GM23248 (cell line): ENCODE results near the gene POLE2. TPM values are rescaled to one million over a fixed set of nuclear protein-coding genes. Genes with fewer than 3 reads are reported as not detected.
"Not testable (repeated sequence)": the region's sequence is repeated elsewhere in the genome, so short reads cannot be mapped to it uniquely, and the experiment has no call there.

Experiments
- DNase-seq: peaks from one replicate; pipeline ENCODE4 v3.0.0-alpha.2; 2015
- H2AFZ ChIP-seq: fragments of 200-600 bp; sonication (generic); 2 replicates; pipeline ENCODE4 v1.6.1; 2016; ENCODE audit warnings: antibody characterized with exemption
- H3F3A ChIP-seq: fragments of 200-600 bp; sonication (generic); 2 replicates; pipeline ENCODE4 v1.6.1; 2016; ENCODE audit warnings: mild to moderate bottlenecking, antibody characterized with exemption, mixed run types; ENCODE audit not compliant: insufficient read depth
- H3K27ac ChIP-seq: fragments of 200-600 bp; sonication (generic); 2 replicates; pipeline ENCODE4 v1.5.1; 2016; ENCODE audit warnings: mild to moderate bottlenecking
- H3K27me3 ChIP-seq: fragments of 200-600 bp; sonication (generic); replicated peaks from 2 replicates; pipeline ENCODE4 v1.6.1; 2016; ENCODE audit warnings: mild to moderate bottlenecking; ENCODE audit not compliant: insufficient read depth
- H3K36me3 ChIP-seq: fragments of 200-600 bp; sonication (generic); 2 replicates; pipeline ENCODE4 v1.6.1; 2016; ENCODE audit warnings: low read depth, mild to moderate bottlenecking
- H3K4me1 ChIP-seq: fragments of 200-600 bp; sonication (generic); 2 replicates; pipeline ENCODE4 v1.6.1; 2016; ENCODE audit warnings: mild to moderate bottlenecking; ENCODE audit not compliant: insufficient read depth
- H3K4me2 ChIP-seq: fragments of 200-600 bp; sonication (generic); one replicate; pipeline ENCODE4 v1.6.1; 2016; ENCODE audit warnings: mild to moderate bottlenecking; ENCODE audit not compliant: unreplicated experiment
- H3K4me3 ChIP-seq: fragments of 200-600 bp; sonication (generic); 2 replicates; pipeline ENCODE4 v1.5.1; 2016; ENCODE audit warnings: mild to moderate bottlenecking
- H3K79me2 ChIP-seq: fragments of 200-600 bp; sonication (generic); 2 replicates; pipeline ENCODE4 v1.6.1; 2016; ENCODE audit warnings: mild to moderate bottlenecking; ENCODE audit not compliant: insufficient read depth
- H3K9ac ChIP-seq: fragments of 200-600 bp; sonication (generic); 2 replicates; pipeline ENCODE4 v1.6.1; 2016; ENCODE audit warnings: mild to moderate bottlenecking
- H3K9me2 ChIP-seq: fragments of 200-600 bp; sonication (generic); 2 replicates; pipeline ENCODE4 v1.6.1; 2016; ENCODE audit warnings: mixed run types, mild to moderate bottlenecking, moderate library complexity; ENCODE audit not compliant: insufficient read depth
- H3K9me3 ChIP-seq: fragments of 200-600 bp; sonication (generic); one replicate; pipeline ENCODE4 v1.6.1; 2017; ENCODE audit warnings: low read depth
- H4K20me1 ChIP-seq: fragments of 200-600 bp; sonication (generic); 2 replicates; pipeline ENCODE4 v1.6.0; 2016; ENCODE audit not compliant: insufficient read depth
- EZH2 ChIP-seq: fragments of 200-600 bp; sonication (generic); IDR thresholded peaks from 2 replicates; pipeline ENCODE4 v1.6.1; 2018; ENCODE audit warnings: antibody characterized with exemption, mild to moderate bottlenecking; ENCODE audit not compliant: insufficient read depth, poor library complexity, severe bottlenecking
- EZH2phosphoT487 ChIP-seq: fragments of 200-600 bp; sonication (generic); IDR thresholded peaks from 2 replicates; pipeline ENCODE4 v1.6.1; 2018; ENCODE audit warnings: antibody characterized with exemption, moderate library complexity, mild to moderate bottlenecking, low read depth; ENCODE audit not compliant: insufficient read depth
- WGBS, 2 experiments: methylation state at CpG; one replicate each; pipeline ENCODE4 v1.1.6; 2015 to 2017; ENCODE audit warnings: low lambda C conversion rate in 2 of 2, low coverage in 1 of 2; ENCODE audit errors: missing lambda C conversion rate in 2 of 2; 5-methylcytosine and 5-hydroxymethylcytosine counted together
- in situ Hi-C: fragments of 300-500 bp; cut with MboI; formaldehyde crosslinking; loops from 2 replicates; pipeline ENCODE4 v1.15.0; 2020
- polyA plus RNA-seq: library from polyadenylated mRNA; unstranded; fragments of >200 nt; fragmentation: Nextera tagmentation; extraction: Ambion mirVana; gene quantifications from 2 replicates; pipeline ENCODE4 v1.2.1, GENCODE V29; 2016
- total RNA-seq: library from RNA; depleted of rRNA; stranded (reverse); fragments of >200 nt; shearing (Covaris generic); gene quantifications from 2 replicates; pipeline ENCODE4 v1.2.3, GENCODE V29; 2014

The POLE2 gene
- total and polyA plus RNA-seq, 2 experiments from 2014 or later: 5.2 to 5.5 TPM

DNA sequence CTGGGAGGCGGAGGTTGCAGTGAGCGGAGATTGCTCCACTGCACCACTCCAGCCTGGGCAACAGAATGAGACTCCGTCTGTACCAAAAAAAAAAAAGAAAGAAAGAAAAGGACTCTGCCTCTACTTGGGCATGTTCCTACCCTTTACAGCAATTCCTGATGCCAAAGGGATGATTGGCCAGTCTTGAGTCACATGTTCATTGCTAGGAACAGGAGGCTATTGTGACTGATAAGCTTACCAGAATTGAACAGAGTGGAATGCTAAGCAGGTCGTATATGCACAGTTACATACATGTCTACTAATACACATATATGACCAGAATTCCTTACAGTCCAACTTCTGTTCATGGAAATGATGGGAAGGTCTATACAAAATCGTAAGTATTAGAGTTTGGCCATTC is 39.2 kb upstream of the POLE2 start:
- H3K27ac ChIP-seq: no peak overlapping the region
- WGBS, 2 experiments: 97 to 98% methylated on average over 5 of the region's 5 CpGs
- TF ChIP-seq EZH2phosphoT487 (no peak), EZH2 (no peak)
- H3F3A ChIP-seq: no peaks in the 10 kb centered on the region
- in situ Hi-C loops: no loop called here
- H3K4me2 ChIP-seq: no peak overlapping the region
- H4K20me1 ChIP-seq: no peaks in the 10 kb centered on the region
- no peak overlapping the region for H2AFZ ChIP-seq
- no peak overlapping the region for H3K9ac ChIP-seq
- no peaks in the 10 kb centered on the region for H3K9me3 ChIP-seq
- DNase-seq: no peak
- no peaks in the 10 kb centered on the region for H3K79me2 ChIP-seq
- H3K27me3 ChIP-seq: no peaks in the 10 kb centered on the region
- H3K36me3 ChIP-seq: no peaks in the 10 kb centered on the region
- no peak overlapping the region for H3K4me3 ChIP-seq
- H3K4me1 ChIP-seq: no peaks in the 10 kb centered on the region
- no peaks in the 10 kb centered on the region for H3K9me2 ChIP-seq

DNA sequence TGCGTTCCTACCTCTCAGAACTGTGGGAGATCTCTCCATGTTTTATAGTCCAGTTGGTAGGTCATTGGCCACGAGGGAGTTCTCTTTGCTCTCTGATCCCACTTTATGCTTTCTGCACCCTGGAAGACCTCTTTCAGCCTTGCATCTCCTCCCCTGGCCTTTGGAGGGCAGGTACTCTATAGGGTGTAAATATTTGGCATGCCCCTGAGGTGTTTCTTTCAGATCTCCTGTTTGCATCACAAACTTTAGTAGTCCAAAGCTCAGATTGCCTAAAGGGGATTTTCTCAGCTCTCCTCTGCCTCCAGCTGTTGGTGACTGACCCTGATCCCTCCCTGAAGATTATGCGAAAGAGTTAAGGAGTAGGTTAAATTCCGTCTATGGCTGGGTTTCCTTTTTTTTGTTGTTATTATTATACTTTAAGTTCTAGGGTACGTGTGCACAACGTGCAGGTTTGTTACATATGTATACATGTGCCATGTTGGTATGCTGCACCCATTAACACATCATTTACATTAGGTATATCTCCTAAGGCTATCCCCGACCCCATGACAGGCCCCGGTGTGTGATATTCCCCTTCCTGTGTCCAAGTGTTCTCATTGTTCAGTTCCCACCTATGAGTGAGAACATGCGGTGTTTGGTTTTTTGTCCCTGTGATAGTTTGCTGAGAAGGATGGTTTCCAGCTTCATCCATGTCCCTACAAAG is 33.9 kb upstream of the POLE2 start:
- H3K36me3 ChIP-seq, H3K4me2 ChIP-seq, H3K27ac ChIP-seq, H3K4me1 ChIP-seq, H4K20me1 ChIP-seq, H3F3A ChIP-seq, H3K9me3 ChIP-seq, H2AFZ ChIP-seq, DNase-seq, H3K9me2 ChIP-seq, H3K9ac ChIP-seq, H3K79me2 ChIP-seq, H3K4me3 ChIP-seq, in situ Hi-C loops, H3K27me3 ChIP-seq: not testable (repeated sequence)
- WGBS, 2 experiments: 93 to 96% methylated on average over 9 of the region's 9 CpGs

DNA sequence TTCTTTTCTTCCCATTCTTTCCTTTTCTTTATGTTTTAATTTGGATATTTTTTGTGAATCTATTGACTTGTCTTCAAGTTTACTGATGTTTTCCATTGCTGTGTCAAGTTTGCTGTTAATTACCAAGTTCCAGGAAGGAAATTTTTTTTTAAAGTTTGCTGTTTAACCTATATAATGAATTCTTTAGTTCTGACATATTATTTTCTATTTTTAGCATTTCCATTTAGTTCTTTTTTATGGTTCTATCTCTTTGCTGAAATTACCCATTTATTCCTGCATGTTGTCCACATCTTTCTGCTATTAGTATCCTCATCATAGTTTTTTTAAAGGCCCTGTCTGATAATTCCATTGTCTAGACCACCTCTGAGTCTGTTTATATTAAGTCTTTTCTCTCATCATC is 32.7 kb upstream of the POLE2 start:
- Histone ChIP-seq H3K27me3 (no peaks in the 10 kb centered on the region), H3K27ac (no peak overlapping the region), H3K4me1 (no peaks in the 10 kb centered on the region), H3K79me2 (no peaks in the 10 kb centered on the region), H3K9me2 (no peaks in the 10 kb centered on the region), H3K4me2 (no peak overlapping the region), H3K9ac (no peak overlapping the region), H2AFZ (no peak overlapping the region), H3K4me3 (no peak overlapping the region), H3K9me3 (no peaks in the 10 kb centered on the region), H4K20me1 (no peaks in the 10 kb centered on the region), H3F3A (no peaks in the 10 kb centered on the region), H3K36me3 (no peaks in the 10 kb centered on the region)
- TF ChIP-seq EZH2phosphoT487 (no peak), EZH2 (no peak)
- no peak for DNase-seq
- in situ Hi-C loops: no loop called here

DNA sequence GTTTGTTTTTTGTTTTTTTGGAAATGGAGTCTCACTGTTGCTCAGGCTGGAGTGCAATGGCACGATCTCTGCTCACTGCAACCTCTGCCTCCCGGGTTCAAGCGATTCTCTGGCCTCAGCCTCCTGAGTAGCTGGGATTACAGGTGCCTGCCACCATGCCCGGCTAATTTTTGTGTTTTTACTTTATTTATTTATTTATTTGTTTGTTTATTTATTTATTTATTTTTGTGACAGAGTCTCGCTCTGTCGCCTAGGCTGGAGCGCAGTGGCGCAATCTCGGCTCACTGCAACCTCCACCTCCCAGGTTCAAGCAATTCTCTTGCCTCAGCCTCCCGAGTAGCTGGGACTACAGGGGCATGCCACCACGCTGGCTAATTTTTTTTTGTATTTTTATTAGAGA is 23.0 kb upstream of the POLE2 start:
- H3K79me2 ChIP-seq, H3K27me3 ChIP-seq, H3K27ac ChIP-seq, in situ Hi-C loops, H3K4me3 ChIP-seq, H3K9me3 ChIP-seq, H2AFZ ChIP-seq, H3K36me3 ChIP-seq, H3K9me2 ChIP-seq, H3K9ac ChIP-seq, H3K4me1 ChIP-seq, H3K4me2 ChIP-seq, DNase-seq, H3F3A ChIP-seq, H4K20me1 ChIP-seq: not testable (repeated sequence)
- WGBS, 2 experiments: 96 to 97% methylated on average over 11 of the region's 11 CpGs

DNA sequence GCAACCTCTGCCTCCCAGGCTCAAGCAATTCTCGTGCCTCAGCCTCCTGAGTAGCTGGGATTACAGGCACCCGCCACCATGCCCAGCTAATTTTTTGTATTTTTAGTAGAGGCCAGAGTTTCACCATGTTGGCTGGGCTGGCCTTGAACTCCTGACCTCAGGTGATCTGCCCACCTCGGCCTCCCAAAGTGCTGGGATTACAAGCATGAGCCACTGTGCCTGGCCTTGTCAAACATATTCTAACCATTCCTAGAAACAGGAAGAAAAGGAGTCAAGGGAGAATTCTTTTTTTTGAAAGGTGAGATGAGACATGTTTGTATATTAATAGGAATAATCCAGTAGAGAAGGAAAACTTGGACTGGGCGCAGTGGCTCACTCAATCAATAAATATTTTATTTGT is 16.5 kb upstream of the POLE2 start:
- H3K9ac ChIP-seq, H3K9me2 ChIP-seq, H3K79me2 ChIP-seq, H2AFZ ChIP-seq, in situ Hi-C loops, DNase-seq, H3K4me2 ChIP-seq, H3F3A ChIP-seq, H4K20me1 ChIP-seq, H3K4me3 ChIP-seq, H3K36me3 ChIP-seq, H3K9me3 ChIP-seq, H3K27ac ChIP-seq, H3K27me3 ChIP-seq, H3K4me1 ChIP-seq: not testable (repeated sequence)
- WGBS, 2 experiments: 94 to 97% methylated on average over 4 of the region's 4 CpGs
